GDM1 (cell line): ENCODE measurements around the gene ALKBH6.
"Not testable (repeated sequence)": the region's sequence is repeated elsewhere in the genome, so short reads cannot be mapped to it uniquely, and the experiment has no call there.

Experiments used
- DNase-seq: peaks from one replicate; lab custom pipeline; 2025; lab: John Stamatoyannopoulos, UW

The ALKBH6 gene

DNA sequence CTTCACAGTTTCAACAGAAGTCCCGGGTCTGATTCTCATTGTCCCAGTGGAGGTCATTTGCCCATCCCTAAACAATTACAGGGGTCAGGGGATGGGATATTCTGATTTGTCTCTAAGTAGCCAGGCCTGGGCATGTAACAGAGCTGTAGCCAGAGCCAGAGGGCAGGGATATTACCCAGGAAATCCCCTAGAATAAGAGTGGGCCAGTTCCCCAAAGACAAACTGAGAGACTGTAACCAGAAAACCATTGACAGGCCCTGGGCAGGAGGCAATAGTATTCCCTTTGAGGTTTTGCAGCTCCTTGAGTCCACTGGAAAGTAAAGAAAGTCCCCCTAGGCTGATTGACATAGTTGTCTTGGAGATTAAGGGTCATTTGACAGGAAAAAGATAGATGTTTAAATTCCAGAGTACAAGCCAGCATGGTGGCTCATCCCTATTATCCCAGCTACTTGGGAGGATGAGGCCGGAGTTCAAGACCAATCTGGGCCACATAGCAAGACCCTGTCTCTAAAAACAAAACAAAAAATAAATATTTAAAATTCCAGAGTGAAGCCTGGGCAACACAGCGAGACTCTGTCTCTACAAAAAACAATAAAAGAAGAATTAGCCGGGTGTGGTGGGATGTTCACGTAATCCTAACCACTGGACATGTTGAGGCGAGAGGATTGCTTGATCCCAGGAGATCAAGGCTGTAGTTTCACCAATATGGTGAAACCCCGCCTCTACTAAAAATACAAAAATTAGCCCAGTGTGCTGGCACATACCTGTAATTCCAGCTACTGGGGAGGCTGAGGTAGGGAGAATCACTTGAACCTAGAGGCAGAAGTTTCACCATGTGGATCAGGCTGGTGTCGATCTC, 20.9 kb downstream of the ALKBH6 start:
- DNase-seq = no peak

DNA sequence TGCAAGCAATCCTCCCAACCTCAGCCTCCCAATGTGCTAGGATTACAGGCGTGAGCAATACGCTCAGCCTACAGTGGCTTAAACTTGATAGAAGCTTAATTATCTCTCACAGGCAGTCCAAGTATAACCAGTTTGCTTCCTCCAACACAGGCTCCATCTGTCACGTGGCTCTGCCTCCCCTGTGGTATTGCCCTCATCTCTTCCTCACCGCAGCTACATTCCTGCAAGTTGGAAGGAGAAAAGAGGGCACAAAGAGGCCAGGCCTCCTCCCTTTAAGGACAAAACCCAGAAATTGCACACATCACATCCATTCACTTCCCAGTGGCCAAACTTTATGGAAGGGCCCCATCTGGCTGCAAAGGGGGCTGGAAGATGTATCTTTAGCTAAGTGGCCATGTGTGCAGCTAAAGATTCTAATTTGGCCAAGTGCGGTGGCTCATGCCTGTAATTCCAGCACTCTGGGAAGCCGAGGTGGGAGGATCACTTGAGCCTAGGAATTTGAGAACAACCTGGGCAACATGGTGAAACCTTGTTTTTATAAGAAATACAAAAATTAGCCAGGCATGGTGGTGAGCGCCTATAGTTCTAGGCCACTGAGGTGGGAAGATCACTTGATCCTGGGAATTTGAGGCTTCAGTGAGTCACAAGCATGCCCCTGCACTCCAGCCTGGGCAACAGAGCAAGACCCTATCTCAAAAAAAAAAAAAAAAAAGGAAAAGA, 22.1 kb downstream of the ALKBH6 start:
- no peak for DNase-seq

DNA sequence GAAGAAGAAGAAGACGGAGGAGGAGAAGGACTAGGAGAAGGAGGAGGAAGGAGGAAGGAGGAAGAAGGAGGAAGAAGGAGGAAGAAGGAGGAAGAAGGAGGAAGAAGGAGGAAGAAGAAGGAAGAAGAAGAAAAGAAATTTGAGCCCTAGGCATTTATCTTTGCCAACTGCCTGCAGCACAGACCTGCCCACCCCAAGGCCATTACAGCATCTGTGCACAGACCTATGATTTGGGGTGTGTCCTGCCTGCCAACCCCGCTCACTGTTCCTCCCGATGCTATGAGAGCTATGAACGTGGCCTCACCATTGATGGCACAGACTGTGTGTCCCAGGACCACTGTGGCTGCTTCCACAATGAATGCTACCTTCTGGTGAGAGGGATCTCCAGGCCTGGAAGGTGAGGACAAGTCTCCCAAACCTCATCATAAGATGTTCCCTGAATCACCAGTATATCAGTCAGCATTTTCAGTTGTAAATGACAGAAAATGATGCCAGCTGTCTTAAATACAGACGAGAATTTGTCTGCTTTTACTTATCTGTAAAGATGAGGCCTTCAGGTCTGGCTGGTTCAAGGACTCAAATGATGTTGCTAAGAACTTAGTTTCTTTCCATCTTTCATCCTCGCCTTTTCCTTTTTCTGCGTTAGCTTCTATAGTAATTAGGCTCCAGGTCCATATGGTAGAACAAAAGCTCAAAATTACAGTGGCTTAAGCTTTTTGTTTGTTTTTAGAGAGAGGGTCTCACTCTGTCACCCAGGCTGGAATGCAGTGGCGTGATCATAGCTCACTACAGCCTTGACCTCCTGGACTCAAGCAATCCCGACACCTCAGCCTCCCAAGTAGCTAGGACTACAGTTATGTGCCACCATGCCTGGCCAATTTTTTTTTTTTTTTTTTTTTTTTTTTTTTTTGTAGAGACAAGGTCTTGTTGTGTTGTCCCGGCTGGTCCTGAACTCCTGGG, 23.0 kb downstream of the ALKBH6 start:
- DNase-seq = no peak

DNA sequence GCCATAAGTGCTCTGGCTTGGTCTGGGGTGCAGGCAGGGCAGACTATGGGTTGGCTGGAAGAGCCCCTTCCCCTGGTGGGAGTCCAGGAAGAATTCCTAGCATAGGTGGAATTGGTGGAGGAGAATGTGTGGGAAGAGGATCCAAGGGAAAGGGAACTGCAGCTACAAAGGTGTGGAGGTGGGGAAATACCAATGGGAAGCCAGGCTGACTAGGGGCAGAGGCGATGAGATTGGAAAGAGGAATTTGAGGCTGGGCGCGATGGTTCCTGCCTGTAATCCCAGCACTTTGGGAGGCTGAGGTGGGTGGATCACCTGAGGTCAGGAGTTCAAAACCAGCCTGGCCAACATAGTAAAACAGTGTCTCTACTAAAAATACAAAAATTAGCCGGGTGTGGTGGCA, 23.9 kb downstream of the ALKBH6 start:
- DNase-seq = no peak

DNA sequence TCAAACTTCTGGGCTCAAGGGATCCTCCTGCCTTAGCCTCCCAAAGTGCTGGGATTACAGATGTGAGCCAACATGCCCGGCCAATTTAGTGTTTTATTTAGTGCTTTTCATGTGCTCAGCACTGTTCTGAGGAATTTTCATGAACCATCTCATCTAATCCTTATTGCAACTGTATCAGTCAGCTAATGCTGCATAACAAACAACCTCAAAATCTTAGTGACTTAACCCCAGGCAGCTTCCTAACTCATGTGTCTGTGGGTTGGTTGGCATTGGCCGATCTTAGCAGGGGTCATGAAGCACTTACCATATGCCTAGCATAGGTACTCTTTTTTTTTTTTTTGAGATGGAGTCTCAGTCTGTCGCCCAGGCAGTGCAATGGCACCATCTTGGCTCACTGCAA, 25.2 kb downstream of the ALKBH6 start:
- DNase-seq = no peak

DNA sequence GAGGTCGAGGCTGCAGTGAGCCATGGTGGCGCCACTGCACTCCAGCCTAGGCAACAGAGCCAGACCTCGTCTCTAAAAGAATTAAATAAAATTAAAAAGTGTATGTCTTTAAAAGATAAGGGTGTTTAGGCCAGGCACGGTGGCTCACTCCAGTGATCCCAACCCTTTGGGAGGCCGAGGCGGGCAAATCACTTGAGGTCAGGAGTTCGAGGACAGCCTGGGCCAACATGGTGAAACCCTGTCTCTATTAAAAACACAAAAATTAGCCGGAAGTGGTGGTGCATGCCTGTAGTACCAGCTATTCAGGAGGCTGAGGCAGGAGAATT, 26.5 kb downstream of the ALKBH6 start:
- no peak for DNase-seq

DNA sequence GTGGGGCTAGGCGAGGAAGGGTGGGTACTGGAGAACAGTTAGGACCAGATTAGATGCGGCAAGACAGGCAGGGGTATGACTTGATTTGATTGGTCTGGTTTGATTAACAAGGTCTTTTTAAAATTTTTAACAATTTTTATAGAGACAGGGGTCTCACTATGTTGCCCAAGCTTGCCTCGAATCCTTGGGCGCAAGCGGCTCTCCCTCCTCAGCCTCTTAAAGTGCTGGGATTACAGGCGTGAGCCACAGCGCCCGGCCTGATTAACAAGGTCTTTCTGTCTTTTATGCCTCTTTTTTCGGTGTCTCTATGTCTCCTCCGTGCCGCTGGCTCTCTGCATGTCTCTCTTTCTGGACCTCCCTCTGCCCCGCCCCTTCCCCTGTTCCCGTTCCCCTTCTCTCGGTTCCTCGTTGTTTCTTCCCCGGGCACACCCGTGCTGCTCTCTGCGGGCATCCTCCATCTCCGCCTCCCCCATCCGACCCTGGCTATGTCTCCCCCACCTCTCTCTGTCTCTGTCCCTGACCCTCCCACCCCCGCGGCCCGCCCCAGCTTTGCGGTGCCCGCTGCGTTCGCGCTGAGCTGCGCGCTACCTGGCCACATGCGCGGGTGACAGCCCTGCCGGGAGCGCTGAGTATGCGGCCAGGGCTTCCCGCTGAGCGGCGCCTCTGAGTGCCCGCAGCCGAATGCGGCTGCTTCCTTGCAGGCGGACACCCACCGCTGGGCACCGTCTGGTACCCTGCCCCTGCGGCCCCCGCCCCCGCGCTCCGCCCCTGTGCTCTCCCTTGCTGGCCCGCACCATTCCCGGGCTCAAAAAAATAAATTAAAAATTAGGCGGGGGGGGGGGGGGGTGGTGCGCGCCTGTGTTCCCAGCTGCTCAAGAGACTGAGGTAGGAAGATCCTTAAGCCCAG, 27.1 kb downstream of the ALKBH6 start:
- DNase-seq = peak; percentile 47

DNA sequence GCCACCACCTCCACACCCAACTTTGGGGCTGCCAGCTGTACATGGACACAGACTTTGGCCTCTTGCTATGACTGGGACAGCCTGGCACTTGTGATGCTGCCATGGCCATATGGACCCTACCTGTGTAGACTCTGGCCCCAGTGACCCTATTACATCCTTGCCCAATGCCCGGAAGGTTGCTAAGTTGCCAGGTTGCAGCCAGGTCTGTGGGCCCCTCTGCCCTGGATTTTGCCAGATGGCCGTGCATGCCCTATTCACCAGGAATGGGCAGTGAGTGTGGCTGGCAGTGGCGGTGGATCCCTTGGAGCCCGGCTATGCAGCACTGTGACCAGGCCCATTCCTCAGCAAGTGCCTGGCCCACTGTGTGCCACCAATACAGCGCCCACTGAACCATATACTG, 27.9 kb downstream of the ALKBH6 start:
- no peak for DNase-seq

DNA sequence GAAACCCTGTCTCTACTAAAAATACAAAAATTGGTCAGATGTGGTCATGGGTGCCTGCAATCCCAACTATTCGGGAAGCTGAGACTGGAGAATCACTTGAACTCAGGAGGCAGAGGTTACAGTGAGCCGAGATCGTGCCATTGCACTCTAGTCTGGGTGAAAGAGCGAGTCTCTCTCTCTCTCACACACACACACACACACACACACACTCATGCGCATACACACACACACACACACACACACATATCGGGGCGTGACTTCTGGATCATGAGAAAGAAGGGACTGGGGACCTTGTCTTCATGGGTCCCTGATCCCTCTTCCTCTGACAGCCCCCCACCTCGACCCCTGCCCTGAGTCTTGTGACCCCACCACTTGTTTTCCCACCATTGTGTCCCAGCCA, 30.8 kb downstream of the ALKBH6 start:
- DNase-seq = no peak

DNA sequence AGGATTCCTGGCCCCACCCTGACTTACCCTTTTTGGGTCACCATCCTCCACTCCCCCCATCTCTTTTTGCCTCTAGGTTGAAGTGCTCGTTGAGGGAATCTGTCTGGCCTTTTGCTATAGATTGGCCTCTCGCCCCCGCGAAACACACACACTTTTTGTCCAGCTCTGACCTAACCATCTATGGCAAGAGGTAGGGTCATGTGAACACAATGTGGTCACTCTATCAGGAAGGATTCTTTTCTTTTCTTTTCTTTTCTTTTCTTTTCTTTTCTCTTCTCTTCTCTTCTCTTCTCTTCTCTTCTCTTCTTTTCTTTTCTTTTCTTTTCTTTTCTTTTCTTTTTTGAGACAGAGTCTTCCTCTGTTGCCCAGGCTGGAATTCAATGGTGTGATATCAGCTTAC, 33.0 kb downstream of the ALKBH6 start:
- DNase-seq = not testable (repeated sequence)

DNA sequence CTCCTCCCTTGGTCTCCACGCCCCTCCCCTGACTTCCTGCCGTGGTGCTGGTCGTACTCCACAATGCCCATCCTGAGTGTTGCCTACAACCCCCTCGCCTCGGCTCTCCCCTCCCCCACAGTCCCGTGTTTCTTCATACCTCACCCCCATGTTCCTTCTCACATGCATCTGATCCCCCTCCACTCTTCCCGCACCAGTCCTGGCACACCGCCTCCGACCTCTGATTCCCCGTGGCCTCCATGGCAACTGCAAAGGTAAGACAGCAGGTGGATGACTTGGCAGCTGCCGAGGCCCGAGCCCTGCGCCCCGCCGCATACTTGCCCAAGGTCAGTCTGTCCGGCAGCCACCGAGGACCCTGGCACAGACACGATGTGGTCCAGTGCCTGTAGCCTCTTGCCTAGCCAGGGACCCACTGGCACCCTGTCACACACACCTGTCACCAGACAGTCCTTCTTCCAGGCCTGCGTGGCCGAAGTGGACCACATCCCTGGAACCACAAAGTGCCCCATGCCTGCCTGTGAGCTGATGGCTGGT, 35.1 kb downstream of the ALKBH6 start:
- no peak for DNase-seq

DNA sequence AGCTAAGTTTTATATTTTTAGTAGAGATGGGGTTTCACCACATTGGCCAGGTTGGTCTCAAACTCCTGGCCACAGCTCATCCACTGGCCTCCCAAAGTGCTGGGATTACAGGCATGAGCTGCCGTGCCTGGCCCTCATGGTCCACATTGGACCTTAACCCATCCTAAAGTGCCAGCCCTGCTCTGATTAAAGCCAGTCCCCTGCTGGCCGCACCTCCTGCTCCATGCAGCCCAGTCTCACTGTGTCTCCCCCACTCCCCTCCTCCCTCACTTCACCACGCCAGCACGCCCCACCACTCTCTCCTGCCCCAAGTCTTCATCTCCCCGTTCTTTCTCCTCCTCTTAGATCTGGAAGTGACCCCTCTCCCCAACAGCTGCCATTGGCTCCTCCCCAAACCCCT, 35.7 kb downstream of the ALKBH6 start:
- DNase-seq = no peak

DNA sequence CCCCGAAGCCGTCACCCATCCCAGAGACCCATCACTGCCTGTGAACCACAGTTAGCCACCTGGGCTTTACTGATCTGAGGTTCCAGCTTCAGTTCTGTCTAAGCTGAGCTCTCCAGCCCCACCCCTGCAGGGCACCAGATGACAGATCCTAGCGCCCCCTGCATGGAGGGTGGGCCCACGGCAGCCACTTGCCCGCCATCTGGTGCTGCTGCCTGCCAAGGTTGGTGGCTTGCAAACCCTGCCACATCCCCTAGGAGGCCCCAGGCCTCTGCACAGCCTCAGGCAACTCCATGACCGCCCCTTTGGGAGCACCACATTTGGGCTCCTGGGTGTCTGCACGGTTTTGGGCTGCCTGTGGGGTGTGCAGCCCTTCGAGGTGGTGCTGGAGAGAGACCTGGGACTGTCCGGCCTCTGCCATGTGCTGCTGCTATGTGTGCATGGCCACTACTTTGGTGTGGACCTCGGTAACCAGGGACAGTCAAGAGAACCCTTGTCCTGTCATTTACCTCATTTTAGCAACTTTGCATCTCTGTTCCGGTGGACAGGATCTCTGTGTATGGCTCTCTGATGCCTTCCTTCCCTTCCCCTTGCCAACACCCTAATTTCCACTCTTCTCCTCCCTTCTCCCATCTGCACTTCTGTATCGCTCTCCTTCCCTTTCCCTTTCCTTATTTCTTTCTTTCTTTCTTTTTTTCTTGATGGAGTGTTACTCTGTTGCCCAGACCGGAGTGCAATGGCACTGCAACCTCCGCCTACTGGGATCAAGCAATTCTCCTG, 36.4 kb downstream of the ALKBH6 start:
- DNase-seq = peak; percentile 23

DNA sequence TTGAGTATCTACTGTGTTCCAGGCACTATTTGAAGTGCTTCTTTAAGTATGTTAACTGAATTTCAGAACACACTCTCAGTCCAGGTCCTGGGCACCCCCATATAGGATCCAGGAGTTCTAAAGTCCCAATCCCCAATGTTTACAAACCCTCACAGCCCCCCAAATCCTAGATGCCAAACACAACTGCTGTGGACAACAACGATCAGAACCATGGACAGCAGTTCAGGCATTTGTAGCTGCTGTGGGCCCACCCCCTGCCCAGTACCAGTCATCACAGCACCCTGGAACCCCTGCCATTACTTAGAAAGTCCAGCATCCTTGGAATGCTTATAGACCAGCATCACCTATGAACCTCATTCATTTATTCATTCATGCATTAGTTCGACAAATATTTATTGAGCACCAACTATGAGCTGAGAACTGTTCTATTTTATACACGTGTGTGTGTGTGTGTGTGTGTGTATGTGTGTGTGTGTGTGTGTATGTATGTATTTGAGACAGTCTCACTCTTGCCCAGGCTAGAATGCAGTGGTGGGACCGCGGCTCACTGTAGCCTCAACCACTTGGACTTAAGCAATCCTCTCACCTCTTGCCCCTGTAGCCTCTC, 38.3 kb downstream of the ALKBH6 start:
- DNase-seq = no peak

DNA sequence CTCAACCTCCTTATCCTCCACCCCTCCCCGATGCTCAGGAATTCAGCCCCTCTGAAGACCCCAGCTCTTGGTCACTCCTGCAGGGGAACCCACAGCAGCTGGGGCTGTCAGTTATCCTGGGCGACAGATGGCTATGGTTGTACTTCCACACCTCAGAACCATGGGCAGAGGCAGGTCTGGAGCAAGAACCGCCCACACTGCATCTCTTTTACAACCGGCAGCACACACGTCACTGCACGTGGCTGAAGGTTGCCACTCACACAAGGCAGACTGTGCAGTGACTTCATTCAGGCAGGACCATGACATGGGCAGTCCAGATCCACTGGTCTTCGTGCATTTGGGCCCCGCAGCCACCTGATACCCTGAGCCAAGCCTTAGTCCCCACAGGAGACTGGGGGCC, 40.5 kb downstream of the ALKBH6 start:
- no peak for DNase-seq

DNA sequence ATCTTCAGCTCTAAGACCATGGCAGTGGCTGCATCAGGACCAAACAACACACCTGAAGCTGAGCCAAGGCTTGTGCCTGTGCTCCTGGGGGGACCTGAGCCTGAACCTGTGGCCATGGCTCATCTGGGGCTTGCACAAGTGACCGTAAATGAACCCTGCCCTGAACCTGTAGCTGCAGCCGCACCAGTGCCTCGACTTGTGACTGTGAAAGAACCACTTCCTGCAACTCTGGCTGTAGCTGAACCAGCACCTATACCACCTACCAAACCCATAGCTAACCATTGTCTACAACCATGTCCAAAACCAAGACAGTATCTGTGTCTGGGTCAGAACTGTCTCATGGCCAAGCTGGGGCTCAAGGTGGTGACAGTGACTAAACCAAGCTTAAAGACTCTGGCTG, 47.2 kb downstream of the ALKBH6 start:
- DNase-seq = no peak

DNA sequence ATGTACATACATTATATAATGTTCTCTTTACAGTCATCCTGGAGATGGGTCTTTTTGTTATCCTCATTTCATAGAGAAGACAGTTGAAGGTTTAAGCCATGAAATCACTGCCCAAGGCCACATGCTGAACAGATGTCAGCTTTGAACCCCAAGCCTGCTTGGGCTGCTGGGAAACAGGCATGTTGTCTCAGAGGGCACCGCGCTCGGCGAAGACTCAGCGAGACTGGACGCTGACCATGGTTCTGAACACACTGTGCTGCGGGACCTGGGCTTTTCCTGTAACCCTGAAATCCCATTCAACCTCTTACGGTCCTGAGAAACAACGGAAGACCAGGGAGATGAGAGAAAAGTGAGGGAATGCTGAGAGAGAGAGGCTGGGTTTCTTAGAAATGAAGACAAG, 50.5 kb downstream of the ALKBH6 start:
- no peak for DNase-seq

DNA sequence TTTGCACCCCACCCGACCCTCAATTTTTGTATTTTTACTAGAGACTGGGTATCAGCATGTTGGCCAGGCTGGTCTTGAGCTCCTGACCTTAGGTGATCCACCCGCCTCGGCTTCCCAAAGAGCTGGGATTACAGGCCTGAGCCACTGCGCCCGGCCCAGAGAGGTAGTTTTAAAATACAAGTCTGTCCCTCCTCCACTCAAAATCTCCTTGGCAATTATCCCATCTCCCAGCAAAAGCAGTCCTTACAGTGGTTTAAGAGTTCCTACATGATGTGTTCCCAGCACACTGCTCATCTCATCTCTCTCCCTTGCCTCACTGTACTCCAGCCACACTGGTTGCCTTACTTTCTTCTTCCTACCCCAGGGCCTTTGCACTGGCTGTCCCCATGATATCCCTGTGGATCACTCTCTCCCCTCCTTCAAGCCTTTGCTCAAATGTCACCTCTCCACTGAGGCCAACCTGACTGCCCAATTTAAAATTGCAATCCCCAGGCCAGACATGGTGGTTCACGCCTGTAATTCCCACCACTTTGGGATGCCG, 53.5 kb downstream of the ALKBH6 start:
- DNase-seq = no peak

DNA sequence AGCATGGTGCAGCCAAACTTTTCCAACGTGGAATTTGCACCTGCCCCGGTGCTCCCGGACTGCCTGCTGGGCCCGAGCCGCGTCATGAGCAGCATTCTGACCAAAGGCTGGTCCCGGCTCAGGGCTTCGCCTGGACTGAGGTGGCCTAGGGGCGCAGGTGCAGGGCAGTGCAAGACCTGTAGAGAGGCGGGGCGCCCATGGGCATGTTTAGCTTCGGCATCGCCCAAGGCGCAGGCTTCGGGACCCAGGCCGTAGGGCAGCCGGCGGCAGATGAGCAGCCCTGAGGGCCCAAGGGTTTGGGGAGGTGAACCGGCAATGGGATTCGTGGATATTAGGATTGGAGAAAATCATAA, 54.1 kb downstream of the ALKBH6 start:
- no peak for DNase-seq
